SIG-M5 (cell line): Measurements from ENCODE around the gene CEMIP.

ENCODE experiments used
- DNase-seq: peaks from one replicate; lab custom pipeline; 2025; lab: John Stamatoyannopoulos, UW

Gene CEMIP

DNA sequence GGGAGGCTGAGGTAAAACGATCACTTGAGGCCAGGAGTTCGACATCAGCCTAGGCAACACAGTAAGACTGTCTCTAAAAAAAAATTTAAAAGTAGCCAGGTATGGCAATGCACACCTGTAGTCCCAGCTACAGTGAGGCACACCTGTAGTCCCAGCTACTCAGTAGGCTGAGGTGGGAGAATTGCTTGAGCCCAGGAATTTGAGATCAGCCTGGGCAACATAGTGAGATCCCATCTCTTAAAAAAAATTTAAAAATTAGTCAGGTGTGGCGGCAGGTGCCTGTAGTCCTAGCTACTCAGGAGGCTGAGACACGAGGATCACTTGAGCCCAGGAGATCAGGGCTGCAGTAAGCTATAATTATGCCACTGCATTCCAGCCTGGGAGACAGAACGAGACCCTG lies 203.7 kb downstream of the CEMIP start:
- DNase-seq, result no peak

DNA sequence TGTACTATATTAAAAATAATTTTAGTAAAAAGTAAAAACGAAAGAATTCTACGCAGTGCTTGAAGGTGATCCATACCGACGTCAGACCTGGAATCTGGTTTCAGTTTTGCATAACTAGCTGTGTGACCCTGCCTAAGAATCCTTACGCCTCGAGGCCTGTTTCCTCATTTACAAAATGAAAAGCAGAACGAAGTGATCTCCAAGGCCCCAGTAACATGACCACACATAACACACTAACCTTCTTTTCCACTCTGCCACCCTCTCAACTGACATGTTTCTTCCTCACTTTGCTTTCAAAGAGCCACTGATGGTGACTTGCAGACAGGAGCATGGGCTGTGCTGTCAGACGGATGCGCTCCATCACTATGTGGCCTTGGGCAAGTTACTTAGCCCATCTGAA lies 205.7 kb downstream of the CEMIP start:
- DNase-seq, result peak; percentile 54

DNA sequence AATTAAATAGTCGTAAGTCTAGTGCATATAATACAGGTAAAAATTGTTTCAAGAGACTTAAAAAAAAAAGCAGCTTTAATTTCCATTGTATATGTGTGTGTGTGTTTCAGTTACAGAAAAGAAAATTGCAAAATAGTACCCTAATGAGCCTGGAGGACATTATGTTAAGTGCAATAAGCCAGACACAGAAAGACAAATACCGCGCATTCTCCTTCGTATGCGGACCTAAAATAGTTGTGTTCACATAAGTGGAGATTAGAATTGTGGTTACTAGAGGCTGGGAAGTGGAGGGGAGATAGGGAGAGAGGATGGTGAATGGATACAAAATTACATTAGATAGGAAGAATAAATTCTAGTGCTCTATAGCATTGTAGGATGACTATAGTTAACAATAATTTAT lies 206.8 kb downstream of the CEMIP start:
- DNase-seq, result no peak

DNA sequence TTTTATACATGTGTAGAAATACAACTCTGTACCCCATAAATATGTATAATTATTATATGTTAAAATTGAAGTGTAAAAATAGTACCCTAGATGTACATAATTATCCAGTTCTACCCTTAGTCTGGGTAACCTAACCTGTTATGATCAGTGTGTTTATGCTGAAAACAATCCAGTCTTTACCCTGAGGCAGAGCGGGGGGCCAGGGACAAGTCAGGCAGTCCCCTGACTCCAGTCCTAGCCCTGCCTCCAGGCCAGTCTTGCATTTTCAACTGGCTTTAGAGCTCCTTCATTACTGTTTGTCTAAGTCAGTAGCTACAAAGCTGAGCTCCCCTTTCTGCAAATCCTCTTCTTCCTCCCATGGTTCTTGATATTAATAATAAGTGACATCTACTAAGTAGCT lies 207.3 kb downstream of the CEMIP start:
- DNase-seq, result no peak

DNA sequence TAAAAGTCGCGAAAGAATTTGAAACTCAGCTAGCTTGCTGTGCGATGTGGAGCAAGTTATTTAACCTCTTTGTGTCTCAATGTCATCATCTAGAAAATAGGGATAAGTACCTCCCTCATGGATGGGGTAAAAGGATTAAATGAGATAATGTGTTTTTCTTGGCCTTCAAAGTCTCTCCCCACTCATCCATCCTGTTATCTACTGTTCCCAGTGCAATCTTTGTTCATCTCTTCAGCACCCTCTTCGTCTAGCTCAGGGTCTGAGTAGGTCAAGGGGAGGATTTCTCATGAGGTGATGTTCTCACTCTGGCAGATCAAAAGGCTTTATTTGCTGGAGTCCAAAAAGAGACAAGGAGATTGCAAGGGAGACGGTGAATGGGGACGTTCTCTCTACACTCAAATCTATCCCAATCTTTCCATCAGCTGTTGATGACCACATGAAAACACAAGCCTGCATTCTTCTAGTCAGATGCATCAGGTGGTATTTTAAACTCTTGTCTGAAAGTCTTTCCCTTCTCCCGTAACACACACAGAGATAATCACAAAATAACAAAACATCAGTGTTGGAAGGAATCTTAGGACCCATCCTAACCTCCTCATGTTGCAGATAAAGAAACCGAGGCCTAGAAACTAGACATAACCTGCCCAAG lies 209.1 kb downstream of the CEMIP start:
- DNase-seq, result no peak

DNA sequence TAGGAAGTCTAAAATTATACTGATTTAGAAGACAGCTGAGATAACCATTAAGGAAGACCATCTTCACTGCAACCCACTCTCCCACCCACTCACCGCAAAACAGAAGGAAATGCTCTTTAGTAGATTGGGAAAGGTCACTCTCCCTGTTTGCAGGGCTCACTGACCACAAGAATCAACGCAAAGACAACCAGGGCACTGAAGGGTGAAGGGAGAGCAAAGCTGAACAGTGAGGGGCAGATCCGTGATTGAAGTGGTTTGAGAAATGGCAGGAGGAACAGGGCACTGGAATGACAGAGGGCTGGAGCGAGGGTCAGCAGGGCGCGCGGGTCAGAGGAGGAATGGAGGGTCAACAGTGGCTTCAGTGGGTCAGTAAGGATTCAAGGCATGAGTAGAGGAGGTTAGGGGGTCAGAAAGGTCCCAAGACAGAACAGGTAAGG lies 209.9 kb downstream of the CEMIP start:
- no peak for DNase-seq

DNA sequence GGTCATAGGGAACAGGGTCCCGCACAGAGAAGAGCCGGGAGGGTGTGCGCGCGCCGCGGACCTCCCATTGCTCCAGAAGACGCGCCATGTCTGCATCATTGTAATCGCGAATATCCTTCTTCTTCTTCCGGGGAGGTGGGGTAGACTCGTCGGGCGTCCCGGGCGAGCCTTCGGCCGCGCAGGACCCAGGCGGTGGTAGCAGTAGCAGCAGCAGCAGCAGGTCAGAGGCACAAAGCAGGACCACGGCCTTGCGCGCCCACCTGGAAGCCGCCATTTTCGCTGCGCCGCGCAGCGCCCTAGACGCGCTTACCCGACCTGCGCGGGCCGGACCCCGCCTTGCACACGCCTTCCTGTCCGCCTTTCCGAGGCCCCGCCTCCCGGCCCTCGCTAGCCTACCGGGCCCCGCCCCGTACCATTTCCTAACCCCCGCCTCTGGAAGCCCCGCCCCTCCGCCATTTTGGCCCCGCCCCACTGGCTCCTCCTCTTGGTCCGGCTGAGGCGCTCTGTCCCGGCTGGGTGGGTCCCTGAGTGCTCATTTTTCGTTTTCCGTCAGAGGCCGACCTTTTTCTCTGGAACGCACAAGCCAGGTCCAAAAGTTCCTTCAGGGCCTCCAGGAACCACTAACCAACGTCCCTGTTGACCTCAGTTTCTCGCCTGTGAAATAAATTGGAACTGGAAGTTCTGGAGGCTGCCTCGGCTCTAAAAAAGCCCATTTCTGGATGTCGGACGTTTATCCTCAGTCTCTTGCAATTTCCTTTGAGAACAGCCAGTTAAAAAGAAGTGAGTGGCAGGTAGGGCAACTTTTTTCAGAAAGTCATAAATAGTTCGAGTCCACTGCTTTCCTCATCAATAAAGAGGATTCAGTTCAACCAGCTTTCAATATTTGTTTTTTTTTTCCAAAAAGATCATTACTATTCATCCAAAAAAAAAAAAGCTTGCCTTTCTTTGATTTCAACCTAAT lies 210.6 kb downstream of the CEMIP start, which contains the start of gene MESD:
Gene MESD, minus strand, starts transcription at position 302 of the 961 bp plus-strand sequence. Its CDS starts 28 bp downstream, at position 274.
- DNase-seq, result peak; percentile 53

DNA sequence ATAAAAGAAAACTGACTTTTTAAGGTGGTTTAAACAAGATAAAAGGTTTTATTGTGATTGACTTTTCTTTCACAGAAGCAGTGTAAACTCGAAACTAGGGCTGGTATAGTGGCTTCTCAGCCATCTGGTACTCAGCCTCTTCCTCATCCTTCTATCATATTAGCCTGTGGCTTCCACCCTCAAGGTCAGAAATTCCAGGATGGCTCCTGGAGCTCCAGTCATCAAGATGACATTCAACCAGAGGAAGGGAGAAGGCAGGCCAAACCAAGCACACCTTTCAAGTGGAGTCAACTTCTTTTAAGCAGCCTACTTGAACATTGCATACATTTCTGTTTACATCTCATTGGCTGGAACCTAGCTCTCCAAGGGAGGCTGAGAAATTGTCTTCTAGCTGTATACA lies 211.8 kb downstream of the CEMIP start:
- no peak for DNase-seq

DNA sequence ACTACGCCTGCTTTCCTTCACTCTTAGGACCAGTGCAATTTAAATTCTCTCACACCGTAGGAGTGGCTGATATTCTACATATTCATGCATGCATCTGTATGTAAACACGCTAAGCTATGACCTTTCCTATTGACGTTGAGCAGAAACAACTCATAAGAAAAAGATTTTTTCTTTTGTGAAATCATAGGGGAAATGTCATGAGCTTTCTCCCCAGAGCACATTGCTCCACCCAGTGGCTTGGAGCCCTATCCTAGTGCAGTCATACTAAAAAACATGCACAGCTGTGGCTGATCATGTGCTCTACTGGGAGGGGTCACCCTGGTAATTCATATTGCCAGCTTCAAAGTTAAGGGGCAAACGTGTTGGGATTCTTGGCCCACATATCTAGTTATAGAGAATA lies 212.3 kb downstream of the CEMIP start:
- DNase-seq, result no peak

DNA sequence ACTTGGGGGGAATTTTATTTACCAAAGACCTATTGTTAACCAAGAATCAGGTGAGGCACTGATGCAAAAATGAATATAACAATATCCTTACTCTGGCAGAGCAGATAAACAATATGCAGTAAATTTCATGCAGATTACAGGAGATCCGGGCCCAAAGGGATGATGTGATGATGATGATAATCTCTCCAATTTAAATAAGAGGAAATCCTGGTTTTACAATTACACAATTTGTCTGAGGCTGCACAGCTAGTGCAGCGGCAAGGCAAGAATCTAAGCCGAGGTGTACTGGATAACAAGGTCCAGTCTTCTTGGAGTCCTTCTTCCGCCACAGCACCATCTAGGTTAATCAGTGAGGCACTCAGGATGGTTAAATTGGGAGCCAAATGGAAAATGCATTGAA lies 212.8 kb downstream of the CEMIP start:
- DNase-seq, result no peak

DNA sequence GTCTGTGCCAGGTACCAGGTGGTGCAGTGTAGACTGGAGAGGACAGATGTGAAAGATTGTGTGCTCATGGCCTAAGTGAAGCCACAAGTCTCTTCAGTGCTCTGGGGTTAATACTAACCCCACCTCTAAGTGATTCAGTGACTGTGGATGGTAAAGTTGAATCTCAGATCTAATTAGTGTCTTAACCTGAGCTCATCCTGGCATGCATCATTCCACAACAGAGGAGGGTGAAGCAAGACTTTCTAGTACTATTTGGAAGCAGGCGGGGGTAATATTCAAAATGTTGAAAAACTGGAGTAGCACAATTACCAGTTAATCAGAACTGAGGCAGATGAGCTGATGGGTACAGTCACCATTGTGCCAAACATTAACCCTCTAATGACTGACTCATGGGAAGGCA lies 213.3 kb downstream of the CEMIP start:
- no peak for DNase-seq

DNA sequence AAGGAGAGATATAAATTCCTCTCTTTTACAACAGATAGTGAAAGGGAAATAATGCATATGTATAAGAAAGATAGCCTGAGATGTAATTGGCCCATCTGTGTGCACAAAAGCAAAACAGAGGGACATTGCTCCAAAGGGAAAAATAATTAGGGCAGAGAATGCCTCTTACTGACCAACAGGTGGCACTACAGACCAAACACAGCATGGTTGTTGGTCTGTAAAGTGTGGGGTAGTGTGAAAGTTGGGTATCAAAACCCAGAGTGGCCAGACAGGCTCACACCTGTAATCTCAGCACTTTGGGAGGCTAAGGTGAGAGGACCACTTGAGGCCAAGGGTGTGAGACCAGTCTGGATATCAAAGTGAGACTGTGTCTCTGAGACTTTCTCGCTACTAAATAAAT lies 217.1 kb downstream of the CEMIP start:
- no peak for DNase-seq

DNA sequence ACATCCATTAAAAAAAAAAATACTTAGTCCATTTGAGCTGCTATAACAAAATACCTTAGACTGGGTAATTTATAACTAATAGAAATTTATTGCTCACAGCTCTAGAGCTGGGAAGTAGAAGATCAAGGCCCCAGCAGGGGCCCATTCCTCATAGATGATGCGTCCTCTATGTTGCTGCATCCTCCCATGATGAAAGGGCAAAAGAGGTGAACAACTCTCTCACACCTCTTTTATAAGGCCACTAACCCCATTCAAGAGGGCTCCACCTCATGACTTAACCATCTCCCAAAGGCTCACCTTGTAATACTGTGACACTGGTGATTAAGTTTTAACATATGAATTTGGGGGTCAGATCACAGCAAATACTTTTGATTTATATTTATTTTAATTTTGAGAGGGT lies 218.5 kb downstream of the CEMIP start:
- no peak for DNase-seq

DNA sequence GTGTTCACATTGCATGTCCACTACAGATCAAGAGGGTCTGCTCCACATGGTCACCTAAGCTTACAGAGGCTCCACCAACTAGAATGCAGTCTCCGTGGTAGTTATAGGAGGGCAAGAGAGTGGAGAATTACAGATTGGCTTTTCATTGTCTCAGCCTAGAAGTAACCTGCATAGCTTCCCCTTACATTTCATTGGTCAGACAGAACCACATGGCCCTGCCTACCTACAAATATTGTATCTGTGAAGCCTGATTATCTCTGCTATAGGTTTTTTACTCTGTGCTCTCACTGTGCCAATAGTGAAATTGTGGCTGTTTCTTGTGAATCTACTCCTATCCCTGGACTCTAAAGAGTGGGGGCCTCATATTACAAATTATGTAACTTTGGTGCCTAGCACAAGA lies 219.1 kb downstream of the CEMIP start:
- no peak for DNase-seq

DNA sequence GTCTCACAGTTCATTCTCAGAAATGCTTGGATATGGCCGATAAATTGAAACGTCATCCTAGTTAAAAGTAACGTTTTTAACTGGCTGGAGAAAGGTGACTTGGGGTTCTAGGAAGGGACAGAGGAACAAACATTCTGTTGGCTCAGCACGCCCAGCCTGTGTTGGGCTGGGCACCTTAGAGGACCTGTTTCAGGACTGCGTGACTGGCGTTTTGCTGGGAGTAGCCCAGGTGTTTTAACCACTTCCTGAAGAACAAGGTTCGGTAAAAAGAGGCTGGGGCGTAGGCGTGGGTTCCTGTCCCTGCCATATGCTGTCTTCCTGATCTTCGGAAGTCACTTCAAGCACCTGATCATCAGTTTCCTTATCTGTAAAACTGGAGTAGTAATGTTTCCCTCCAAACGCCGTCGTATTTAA lies 220.5 kb downstream of the CEMIP start:
- DNase-seq, result no peak

DNA sequence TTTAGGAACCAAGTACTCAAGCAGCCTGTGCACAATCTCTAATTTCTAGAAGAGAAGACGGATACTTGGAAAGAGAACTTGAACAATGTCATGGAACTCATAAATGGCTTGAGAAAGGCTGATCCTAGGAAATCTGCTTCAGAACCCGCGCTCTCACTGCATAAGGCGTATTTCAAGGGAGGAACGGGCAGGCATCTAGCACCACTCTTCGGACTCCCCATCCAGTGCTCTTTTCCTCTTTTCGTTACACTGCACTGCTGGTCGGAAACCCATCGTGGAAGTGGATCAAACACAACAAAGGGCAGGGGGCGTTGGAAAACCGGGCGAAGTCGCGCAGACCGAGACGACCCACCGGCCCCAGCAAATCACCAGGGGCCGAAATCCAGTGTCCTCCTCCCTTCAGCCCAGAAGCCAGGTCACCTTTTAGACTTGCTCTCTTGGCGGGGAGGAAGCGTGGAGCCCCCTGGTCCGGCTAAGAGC lies 221.0 kb downstream of the CEMIP start:
- DNase-seq, result no peak

DNA sequence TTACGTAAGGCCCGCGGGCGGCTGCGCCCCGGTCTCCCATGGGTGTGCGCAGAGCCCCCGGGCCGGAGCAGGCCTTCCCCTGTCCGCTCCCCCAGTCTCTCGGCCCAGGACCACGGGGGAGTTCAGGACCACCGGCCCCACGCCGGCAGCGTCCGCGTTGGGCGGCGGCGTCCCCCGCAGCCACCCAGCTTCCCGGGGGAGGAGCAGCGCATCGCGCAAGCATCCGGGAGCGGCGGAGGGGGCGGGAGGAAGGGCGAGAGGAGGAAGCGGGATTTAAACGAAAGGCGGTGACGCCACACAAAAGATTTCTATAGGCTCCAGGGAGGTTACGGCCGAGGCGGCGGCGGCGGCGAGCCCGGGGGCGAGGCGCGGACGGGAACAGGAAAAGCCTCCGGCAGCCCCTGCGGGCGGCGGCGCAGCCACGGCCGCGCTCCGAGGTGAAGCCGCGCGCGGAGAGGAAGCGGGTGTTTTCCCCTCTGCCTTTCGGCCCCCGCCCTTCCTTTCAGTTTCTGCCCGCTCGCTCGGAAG lies 221.5 kb downstream of the CEMIP start, which contains the start of gene TLNRD1:
Gene TLNRD1, plus strand, starts transcription at position 300 of the 528 bp plus-strand sequence. CDS start 1,349 bp downstream, outside the sequence.
- peak; percentile 56 for DNase-seq
